IPS-15b (cell line): ENCODE data around the gene CYB561.

Experiments used
- H3K27me3 ChIP-seq: one replicate; pipeline ENCODE4 v1.6.1; 2013; ENCODE audit warnings: low read length; ENCODE audit not compliant: control insufficient read depth, insufficient read depth
- H3K36me3 ChIP-seq: one replicate; pipeline ENCODE4 v1.6.1; 2013; ENCODE audit warnings: low read length; ENCODE audit not compliant: control insufficient read depth, insufficient read depth
- H3K4me1 ChIP-seq: one replicate; pipeline ENCODE4 v1.6.1; 2013; ENCODE audit warnings: mild to moderate bottlenecking, low read length; ENCODE audit not compliant: control insufficient read depth, insufficient read depth
- H3K4me3 ChIP-seq: one replicate; pipeline ENCODE4 v1.5.1; 2013; ENCODE audit warnings: low read depth, low read length
- H3K9ac ChIP-seq: one replicate; pipeline ENCODE4 v1.6.1; 2013; ENCODE audit warnings: low read depth, mild to moderate bottlenecking, low read length
- H3K9me3 ChIP-seq: one replicate; pipeline ENCODE4 v1.6.1; 2013; ENCODE audit warnings: mild to moderate bottlenecking, low read length; ENCODE audit not compliant: control insufficient read depth, insufficient read depth

Gene CYB561, protein sequence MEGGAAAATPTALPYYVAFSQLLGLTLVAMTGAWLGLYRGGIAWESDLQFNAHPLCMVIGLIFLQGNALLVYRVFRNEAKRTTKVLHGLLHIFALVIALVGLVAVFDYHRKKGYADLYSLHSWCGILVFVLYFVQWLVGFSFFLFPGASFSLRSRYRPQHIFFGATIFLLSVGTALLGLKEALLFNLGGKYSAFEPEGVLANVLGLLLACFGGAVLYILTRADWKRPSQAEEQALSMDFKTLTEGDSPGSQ

DNA sequence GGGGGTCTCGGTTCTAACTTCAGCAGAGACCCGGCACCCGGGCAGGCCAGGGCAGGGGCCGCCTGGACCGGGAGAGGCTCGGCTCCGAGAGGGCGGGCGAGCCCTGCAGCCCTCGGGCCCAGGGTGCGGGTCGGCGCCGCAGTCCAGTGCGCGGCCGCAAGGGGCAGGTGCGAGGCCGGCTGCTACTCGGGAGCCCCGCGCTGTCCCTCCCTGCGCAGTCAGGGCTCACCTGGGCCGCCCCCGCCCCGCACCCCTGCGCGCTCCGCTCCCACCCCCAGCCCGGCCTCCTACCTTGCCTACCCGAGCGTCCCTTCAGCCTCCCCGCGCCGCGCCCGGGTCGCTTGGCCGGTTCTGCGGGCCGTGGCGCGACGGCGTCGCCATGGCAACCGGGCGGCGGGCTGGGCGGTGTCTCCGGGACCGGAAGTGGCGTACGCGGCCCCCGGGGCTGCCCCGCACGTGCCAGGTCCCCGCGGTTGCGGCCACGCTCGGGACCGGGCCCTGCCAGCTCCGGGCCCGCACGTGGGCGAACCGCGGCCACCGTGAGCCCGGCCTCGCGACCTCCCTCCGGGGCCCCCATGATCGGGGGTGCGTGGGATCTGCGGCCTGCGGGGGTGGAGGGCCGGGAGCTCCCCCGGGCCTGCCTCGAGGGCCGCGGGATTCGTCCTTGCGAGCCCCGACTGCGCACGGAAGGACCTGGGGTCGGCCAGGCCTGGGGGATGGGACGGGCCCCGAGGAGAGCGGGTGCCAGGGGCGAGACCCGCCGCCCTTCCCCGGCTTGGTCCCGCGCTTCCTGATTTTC, at the start of gene CYB561:
CYB561 (minus strand) TSS at position 353 of the 799 bp plus-strand sequence. CDS start 8,759 bp downstream, outside the sequence.
- H3K36me3 ChIP-seq: no peaks in the 10 kb centered on the region
- H3K4me3 ChIP-seq: peak within 1 kb of the TSS; percentile 60
- H3K4me1 ChIP-seq: peaks cover 8% of the 10 kb centered on the region
- no peaks in the 10 kb centered on the region for H3K9me3 ChIP-seq
- no peaks in the 10 kb centered on the region for H3K27me3 ChIP-seq
- peak within 1 kb of the TSS; percentile 73 for H3K9ac ChIP-seq

DNA sequence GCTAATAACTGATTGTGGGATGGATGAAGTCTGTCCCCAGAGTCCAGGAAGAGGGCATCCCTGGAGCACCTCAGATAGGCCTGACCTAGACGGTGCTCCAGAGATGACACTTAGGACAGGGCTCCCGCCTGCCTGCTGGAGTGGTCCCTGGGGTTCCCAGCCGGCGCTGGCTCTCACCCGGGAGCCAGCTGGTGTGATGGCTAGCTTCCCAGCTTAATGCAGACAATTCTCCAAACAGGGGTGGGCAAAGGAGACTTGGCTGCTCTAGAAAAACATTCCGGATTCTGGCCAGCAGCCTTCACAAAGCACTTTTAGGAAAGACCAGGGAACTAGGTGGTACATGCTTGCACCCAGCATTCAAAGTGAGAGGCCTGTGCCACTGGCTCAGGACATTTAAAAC, 49.4 kb upstream of the CYB561 start:
- Histone ChIP-seq H3K9ac (no peak overlapping the region), H3K4me3 (no peak overlapping the region), H3K9me3 (no peaks in the 10 kb centered on the region), H3K36me3 (no peaks in the 10 kb centered on the region), H3K27me3 (no peaks in the 10 kb centered on the region), H3K4me1 (no peaks in the 10 kb centered on the region)

DNA sequence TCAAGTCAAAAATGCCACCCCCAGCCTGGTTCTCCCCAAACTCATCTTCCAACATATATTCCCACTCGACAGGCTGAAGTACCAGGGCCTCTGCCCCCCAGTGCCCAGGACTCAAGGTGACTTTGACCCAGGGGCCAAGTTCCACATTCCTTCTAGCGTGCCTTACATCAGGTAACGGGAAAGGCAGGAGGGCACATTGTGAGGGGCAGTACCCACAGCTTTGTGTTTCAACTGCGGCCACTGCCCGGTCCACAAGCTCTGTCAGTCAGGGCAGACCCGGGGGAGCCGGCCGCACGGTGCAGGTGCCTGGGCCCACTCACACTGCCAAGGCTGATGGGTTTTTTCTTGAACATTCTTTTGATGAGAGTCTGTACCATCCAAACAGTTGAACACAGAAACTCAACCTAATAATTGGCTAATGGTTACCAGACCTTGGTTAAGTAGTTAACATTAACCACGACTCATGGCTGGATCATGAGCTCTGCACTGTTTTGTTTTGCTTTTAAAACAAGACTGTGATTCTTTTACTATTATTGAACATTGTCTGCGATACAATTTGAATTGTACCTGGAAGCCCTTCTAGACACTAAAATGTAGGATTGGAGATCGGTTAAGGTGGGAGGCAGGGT, 48.3 kb upstream of the CYB561 start:
- Histone ChIP-seq H3K9ac (no peak overlapping the region), H3K4me3 (no peak overlapping the region), H3K27me3 (no peaks in the 10 kb centered on the region), H3K36me3 (no peaks in the 10 kb centered on the region), H3K4me1 (no peaks in the 10 kb centered on the region), H3K9me3 (no peaks in the 10 kb centered on the region)

DNA sequence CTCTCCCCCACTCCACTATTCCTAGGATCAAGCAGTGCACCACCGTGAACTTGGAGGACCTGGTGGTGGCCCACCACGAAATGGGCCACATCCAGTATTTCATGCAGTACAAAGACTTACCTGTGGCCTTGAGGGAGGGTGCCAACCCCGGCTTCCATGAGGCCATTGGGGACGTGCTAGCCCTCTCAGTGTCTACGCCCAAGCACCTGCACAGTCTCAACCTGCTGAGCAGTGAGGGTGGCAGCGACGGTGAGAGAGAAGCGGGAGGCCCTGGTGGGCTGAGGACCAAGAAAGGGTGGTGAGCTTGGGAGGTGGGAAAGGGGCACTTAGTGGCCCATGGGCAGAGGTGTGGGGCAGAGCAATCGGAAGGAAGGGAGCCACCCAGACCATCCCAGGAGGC, 47.3 kb upstream of the CYB561 start:
- no peaks in the 10 kb centered on the region for H3K9me3 ChIP-seq
- no peak overlapping the region for H3K9ac ChIP-seq
- no peak overlapping the region for H3K4me3 ChIP-seq
- H3K36me3 ChIP-seq: no peaks in the 10 kb centered on the region
- H3K4me1 ChIP-seq: no peaks in the 10 kb centered on the region
- no peaks in the 10 kb centered on the region for H3K27me3 ChIP-seq

DNA sequence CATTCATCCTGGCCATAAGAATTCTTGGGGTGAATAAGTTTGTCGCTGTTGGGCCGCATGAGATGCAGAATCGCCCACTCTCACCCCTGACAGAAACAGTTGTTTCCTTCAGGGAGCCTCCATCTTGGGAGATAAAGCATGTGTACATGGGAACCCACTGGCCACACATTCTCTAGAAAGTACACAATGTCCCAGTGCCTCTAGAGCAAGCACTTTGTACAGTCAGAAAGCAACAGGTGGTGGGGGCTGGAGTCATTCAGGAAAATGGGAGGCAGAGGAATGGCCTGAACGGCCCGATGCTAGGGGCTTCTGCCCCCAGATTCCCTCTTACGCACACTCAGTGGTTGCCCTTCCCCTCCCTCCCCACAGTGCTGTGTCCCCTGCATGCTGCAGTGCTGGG, 46.8 kb upstream of the CYB561 start:
- H3K9ac ChIP-seq: no peak overlapping the region
- H3K36me3 ChIP-seq: no peaks in the 10 kb centered on the region
- H3K4me3 ChIP-seq: no peak overlapping the region
- H3K4me1 ChIP-seq: no peaks in the 10 kb centered on the region
- no peaks in the 10 kb centered on the region for H3K9me3 ChIP-seq
- H3K27me3 ChIP-seq: no peaks in the 10 kb centered on the region

DNA sequence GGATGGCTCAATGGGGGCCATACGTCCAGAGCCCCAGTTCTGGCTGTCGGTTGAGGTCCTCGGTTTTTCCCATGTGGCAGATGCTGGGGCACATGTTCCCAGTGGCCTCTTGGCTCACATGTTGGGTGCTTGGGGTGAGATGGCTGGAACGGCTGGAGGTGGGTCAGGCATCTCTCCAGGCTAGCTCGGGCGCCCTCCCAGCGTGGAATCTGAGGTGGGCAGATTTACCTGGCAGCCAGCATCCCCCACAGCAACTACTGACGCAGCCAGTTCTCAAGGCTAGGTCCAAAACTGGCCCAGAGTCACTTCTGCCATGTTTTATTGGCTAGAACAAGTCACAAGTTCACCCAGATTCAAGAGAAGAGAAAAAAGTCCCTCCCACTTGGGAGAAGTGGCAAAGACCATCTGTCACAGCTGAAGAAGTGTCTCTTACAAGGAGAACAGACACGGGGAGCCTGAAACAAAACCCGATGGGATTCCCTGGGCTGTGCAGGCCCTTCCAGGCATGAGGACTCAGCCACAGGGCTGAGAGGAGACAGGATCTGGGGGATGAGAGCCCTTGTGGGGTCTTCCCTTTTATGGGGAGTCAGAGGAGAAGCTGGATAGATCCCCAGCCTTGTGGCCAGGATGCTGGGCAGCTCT, 46.0 kb upstream of the CYB561 start:
- Histone ChIP-seq H3K27me3 (no peaks in the 10 kb centered on the region), H3K36me3 (no peaks in the 10 kb centered on the region), H3K9me3 (no peaks in the 10 kb centered on the region), H3K4me3 (no peak overlapping the region), H3K4me1 (no peaks in the 10 kb centered on the region), H3K9ac (no peak overlapping the region)

DNA sequence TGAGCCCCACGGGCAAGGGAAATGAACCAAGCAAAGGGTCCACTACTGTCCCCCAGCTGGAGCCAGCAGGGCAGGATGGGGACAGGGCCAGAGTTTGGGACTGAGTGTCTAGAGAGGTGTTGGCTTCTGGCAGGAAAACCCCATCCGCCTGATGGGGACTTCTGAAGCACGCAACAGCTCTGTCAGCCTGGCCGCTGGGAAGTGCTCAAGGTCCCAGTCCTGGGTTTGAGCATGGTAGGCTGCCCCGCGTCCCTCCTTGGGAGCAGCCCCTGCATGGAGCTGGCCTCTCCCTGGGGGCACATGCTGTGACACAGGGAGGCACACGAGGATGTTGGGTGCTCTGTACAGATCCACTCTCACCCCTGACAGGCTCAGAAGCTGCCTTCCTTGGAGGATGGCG, 45.3 kb upstream of the CYB561 start:
- Histone ChIP-seq H3K9me3 (no peaks in the 10 kb centered on the region), H3K27me3 (no peaks in the 10 kb centered on the region), H3K4me1 (no peaks in the 10 kb centered on the region), H3K4me3 (no peak overlapping the region), H3K36me3 (no peaks in the 10 kb centered on the region), H3K9ac (no peak overlapping the region)

DNA sequence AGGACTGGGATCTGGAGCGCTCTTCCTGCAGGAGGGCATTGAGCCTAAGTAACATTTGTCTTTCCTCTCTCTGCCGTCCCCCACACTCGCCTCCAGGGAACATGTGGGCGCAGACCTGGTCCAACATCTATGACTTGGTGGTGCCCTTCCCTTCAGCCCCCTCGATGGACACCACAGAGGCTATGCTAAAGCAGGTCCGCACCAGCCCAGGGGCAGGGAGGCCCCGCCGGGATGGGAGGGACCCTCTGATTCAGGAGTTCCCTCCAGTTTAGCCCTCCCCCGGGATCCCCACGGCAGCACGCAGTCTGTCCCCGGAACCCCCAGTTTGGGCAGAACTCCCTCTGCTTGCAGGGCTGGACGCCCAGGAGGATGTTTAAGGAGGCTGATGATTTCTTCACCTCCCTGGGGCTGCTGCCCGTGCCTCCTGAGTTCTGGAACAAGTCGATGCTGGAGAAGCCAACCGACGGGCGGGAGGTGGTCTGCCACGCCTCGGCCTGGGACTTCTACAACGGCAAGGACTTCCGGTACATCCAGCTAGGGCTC, 44.8 kb upstream of the CYB561 start:
- no peaks in the 10 kb centered on the region for H3K36me3 ChIP-seq

DNA sequence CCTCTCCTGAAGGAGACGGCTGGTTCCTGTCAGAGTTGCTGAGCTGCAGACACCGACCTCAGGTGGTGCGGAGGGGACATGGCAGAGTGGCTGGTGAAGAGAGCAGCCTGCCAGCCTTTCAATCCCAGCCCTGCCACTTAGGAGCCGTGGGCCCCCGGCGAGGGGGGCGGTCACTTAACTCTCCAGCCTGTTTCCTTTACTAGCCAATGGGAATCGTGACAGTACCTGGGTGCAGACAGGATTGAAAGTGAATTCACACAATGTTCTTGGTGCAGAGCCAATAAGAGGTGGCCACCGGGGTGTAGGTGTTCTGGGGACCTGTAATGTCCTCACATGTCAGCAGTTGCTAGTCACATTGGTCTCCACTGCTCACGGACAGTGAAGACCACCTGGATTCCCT, 44.2 kb upstream of the CYB561 start:
- H3K4me3 ChIP-seq: no peak overlapping the region
- H3K9ac ChIP-seq: no peak overlapping the region
- H3K9me3 ChIP-seq: no peaks in the 10 kb centered on the region
- no peaks in the 10 kb centered on the region for H3K4me1 ChIP-seq
- H3K36me3 ChIP-seq: no peaks in the 10 kb centered on the region
- H3K27me3 ChIP-seq: no peaks in the 10 kb centered on the region

More for the DNA sequence above, 44.8 kb upstream of the CYB561 start:
- Histone ChIP-seq H3K27me3 (no peaks in the 10 kb centered on the region), H3K9ac (no peak overlapping the region), H3K4me1 (no peaks in the 10 kb centered on the region), H3K9me3 (no peaks in the 10 kb centered on the region), H3K4me3 (no peak overlapping the region)

DNA sequence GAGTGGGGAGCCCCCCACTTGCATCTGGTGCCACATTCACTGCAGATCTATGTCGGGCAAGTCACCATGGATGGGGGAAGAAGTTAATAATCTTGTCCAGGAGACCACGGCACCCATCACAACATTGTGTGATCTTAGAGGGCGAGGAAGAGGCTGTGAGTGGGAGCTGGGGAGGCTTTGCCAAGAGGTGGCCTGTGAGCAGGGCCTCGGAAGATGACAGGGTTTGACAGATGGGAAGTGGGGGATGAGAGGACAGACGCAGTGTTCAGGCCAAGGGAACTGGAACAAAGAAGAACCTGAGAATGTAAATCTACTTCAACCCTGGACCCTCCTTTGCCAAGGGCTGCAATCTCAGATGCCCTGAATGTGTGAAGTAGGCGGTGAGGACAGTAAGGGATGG, 43.2 kb upstream of the CYB561 start:
- no peaks in the 10 kb centered on the region for H3K36me3 ChIP-seq
- H3K9me3 ChIP-seq: no peaks in the 10 kb centered on the region
- H3K9ac ChIP-seq: no peak overlapping the region
- no peaks in the 10 kb centered on the region for H3K27me3 ChIP-seq
- H3K4me3 ChIP-seq: no peak overlapping the region
- H3K4me1 ChIP-seq: no peaks in the 10 kb centered on the region

DNA sequence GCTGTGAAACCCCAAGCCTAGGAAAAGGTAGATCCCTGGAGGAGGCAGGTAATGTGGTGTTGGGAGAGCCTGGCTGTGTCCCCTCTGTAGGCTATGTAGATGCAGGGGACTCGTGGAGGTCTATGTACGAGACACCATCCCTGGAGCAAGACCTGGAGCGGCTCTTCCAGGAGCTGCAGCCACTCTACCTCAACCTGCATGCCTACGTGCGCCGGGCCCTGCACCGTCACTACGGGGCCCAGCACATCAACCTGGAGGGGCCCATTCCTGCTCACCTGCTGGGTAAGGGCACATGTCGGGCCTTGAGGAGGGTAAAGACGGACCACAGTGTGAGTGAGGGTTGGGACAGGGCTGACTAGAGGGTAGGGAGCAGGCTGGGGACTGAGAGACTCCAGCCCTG, 42.7 kb upstream of the CYB561 start:
- Histone ChIP-seq H3K4me3 (no peak overlapping the region), H3K9me3 (no peaks in the 10 kb centered on the region), H3K36me3 (no peaks in the 10 kb centered on the region), H3K4me1 (no peaks in the 10 kb centered on the region), H3K27me3 (no peaks in the 10 kb centered on the region), H3K9ac (no peak overlapping the region)
